Measurements from ENCODE around the gene LEPROT.

The LEPROT gene

GRCh38 chr1:65469126-65469888 lies 48.8 kb downstream of the LEPROT start:
- no peaks in the 10 kb centered on the region for H3K4me1 Mint-ChIP-seq
- peaks cover 4% of the 10 kb centered on the region for H3K36me3 Mint-ChIP-seq (ENCODE audit: low read depth)
- H3K27me3 Mint-ChIP-seq = no peaks in the 10 kb centered on the region
- DNase-seq (no peak), ATAC-seq (peak; percentile 49)
- H3K27ac Mint-ChIP-seq = no peak overlapping the region
- no peak overlapping the region for H3K4me3 Mint-ChIP-seq
- peaks cover 8% of the 10 kb centered on the region for H3K9me3 Mint-ChIP-seq

GRCh38 chr1:65469889-65470340 lies 49.4 kb downstream of the LEPROT start:
- Mint-ChIP-seq H3K9me3 (peaks cover 5% of the 10 kb centered on the region), H3K36me3 (ENCODE audit: low read depth) (peaks cover 4% of the 10 kb centered on the region), H3K4me3 (no peak overlapping the region), H3K27me3 (no peaks in the 10 kb centered on the region), H3K4me1 (no peaks in the 10 kb centered on the region), H3K27ac (no peak overlapping the region)
- DNase-seq = no peak
- ATAC-seq = no peak

- Mint-ChIP-seq H3K27ac (no peak overlapping the region), H3K4me1 (no peaks in the 10 kb centered on the region), H3K9me3 (no peaks in the 10 kb centered on the region), H3K36me3 (ENCODE audit: low read depth) (no peaks in the 10 kb centered on the region), H3K27me3 (no peaks in the 10 kb centered on the region), H3K4me3 (no peak overlapping the region)
- DNase-seq (no peak), ATAC-seq (no peak)
Observed at GRCh38 chr1:65470766-65471165, 50.3 kb downstream of the LEPROT start.

DNA sequence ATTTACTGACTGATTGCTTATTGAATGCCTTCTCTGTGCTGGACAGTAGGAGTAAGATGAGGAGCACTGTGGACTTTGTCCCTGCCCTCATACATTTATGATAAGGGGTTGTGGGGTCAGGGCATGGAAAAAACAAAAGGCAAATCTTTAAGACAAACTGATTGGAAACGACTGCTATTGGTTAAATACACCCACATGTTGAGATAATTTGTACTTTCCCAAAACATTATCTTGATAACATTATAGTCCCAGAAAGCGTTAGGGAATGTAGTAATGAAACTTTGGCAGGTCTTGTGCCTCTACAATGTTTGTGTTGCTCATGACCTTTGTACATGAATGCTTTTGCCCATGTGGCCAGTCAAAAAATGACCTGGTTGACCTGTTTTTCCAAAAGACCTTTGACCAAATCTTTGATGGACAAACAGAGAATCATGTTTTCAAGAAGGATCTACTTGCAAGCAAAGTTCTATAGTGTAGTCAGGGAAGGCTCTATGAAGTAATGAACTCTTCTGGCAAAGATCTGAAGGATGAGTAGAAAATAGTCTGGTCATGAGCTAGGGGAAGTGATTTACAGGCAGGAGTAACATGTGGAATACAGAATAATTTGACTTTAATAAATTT lies 50.9 kb downstream of the LEPROT start:
- ATAC-seq (no peak), DNase-seq (no peak)
- Mint-ChIP-seq H3K27ac (no peak overlapping the region), H3K4me1 (no peaks in the 10 kb centered on the region), H3K36me3 (ENCODE audit: low read depth) (no peaks in the 10 kb centered on the region), H3K9me3 (no peaks in the 10 kb centered on the region), H3K4me3 (no peak overlapping the region), H3K27me3 (no peaks in the 10 kb centered on the region)

DNA sequence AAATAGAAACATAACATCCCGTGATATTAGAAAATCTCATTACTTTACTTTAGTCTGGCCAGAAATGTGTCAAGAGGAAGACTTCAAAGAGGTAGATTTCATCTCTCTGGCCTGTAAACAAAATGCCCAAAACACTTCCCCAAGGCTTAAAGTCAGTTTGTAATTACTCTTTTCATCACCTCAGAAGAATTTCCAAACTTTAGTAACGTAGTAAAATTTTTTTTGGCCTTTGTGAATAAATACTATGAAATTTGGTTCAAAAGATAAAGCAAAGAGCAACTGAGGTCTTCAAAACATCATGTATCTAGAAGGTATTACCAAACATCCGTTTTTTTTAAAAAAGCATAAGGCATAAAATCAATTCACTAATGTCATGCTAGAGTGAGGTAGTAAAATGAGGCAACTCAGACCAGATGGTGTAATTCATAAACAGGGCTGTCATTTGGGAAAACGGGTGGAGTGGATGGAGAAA lies 51.4 kb downstream of the LEPROT start:
- Mint-ChIP-seq H3K27ac (no peak overlapping the region), H3K9me3 (no peaks in the 10 kb centered on the region), H3K27me3 (no peaks in the 10 kb centered on the region), H3K4me1 (no peaks in the 10 kb centered on the region), H3K36me3 (ENCODE audit: low read depth) (no peaks in the 10 kb centered on the region), H3K4me3 (no peak overlapping the region)
- DNase-seq (no peak), ATAC-seq (no peak)

DNA sequence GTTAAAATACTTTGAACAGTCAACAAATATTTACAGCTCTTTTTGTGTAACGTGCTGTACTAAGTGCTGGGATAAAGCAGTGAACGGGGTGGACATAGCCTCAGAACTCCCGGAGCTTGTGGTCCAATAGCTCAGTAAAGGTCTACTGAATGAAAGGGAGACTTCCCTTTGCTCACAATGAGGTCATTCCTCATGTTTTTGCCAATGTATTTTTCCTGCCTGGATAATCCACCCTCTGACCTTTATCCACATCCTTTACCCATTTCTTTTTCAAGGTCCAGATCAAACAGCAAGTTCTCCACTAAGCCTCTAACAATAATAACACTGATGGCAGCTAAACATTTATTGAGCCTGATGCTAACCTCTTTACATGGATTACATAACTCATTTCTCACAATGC lies 55.9 kb downstream of the LEPROT start:
- Mint-ChIP-seq H3K4me1 (no peaks in the 10 kb centered on the region), H3K4me3 (no peak overlapping the region), H3K27ac (no peak overlapping the region), H3K9me3 (no peaks in the 10 kb centered on the region), H3K36me3 (ENCODE audit: low read depth) (no peaks in the 10 kb centered on the region), H3K27me3 (no peaks in the 10 kb centered on the region)
- no peak for DNase-seq
- ATAC-seq = no peak

DNA sequence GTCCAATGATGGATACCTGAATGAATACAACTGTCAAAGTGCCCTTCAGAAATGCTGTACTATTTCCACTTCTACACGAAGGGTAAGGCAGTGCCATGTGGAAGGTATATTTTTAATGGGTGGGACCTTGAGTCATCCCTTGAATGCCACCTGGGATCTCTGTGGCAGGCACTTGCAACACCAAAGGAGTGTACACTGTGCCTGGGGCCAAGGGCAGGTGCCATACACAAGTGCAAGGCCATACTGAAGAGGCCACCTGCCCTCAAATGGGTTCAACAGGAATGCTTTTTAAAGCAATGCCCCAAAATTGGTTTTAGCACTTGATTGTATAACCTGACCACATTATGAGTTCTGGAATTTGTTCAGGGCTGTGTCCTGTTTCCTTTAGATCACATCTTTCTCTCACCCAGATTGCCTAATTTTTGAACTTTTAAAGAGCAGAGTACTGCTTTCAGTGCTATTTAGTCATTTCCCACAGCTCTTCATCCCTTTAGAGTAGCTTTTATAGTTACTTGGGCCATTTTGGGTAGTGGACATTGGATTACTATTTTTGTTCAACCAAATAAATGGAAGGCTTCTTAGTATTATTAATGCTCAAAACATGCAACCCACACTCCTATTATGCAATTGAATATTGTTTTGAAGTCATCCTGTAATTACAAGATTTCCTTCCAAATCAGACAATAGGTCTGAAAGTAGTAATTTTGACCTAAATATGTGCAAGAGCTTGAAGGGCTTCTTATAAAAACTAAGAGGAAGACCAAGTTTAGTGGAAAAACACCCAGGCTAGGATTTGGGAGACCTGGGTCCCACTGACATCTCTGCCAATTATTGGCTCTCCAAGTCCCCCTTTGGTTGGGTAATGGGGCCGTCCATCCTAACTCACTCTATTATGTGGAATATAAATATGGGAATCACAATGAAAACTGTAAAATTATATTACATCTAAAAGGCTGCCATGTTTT lies 57.2 kb downstream of the LEPROT start:
- H3K27ac Mint-ChIP-seq = no peak overlapping the region
- H3K36me3 Mint-ChIP-seq (ENCODE audit: low read depth) = no peaks in the 10 kb centered on the region
- H3K4me1 Mint-ChIP-seq = no peaks in the 10 kb centered on the region
- H3K27me3 Mint-ChIP-seq = no peaks in the 10 kb centered on the region
- no peak overlapping the region for H3K4me3 Mint-ChIP-seq
- ATAC-seq = no peak
- no peaks in the 10 kb centered on the region for H3K9me3 Mint-ChIP-seq
- DNase-seq = no peak

GRCh38 chr1:65478379-65479026 lies 58.0 kb downstream of the LEPROT start:
- Mint-ChIP-seq H3K4me3 (no peak overlapping the region), H3K27ac (no peak overlapping the region), H3K4me1 (no peaks in the 10 kb centered on the region), H3K27me3 (no peaks in the 10 kb centered on the region), H3K36me3 (ENCODE audit: low read depth) (no peaks in the 10 kb centered on the region), H3K9me3 (no peaks in the 10 kb centered on the region)
- DNase-seq (no peak), ATAC-seq (no peak)

DNA sequence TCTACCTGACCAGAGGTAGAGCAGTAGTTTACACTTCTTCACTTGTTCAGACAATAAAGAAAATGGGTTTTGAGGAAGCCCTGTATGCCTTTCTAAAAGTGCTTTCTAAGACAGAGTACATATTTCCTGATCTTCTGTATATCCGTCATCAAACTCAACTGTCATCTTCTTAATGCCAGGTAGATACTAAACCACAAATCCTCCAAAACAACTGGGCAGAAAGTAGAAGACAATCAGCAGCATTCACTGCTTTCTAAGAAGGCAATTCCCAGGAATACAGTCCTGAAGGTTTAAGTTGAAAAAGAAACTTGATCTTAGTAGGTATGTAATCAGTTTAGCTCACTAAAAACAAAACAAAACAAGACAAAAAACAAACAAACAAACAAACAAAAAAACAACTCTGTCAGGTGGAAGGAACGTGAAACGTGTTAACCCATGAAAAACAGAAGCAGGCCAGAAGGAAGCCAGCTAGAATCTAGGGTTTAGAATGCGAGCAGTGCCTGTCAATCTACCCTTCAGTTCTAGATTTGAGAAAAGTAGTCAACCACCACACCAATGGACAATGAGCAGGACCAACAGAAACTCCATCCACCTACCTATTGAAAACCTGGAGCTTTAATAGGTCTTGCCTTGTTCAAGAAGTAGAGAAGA lies 59.2 kb downstream of the LEPROT start:
- no peaks in the 10 kb centered on the region for H3K9me3 Mint-ChIP-seq
- no peaks in the 10 kb centered on the region for H3K4me1 Mint-ChIP-seq
- H3K4me3 Mint-ChIP-seq = no peak overlapping the region
- no peaks in the 10 kb centered on the region for H3K27me3 Mint-ChIP-seq
- ATAC-seq (no peak), DNase-seq (no peak)
- H3K36me3 Mint-ChIP-seq (ENCODE audit: low read depth) = no peaks in the 10 kb centered on the region
- H3K27ac Mint-ChIP-seq = no peak overlapping the region

DNA sequence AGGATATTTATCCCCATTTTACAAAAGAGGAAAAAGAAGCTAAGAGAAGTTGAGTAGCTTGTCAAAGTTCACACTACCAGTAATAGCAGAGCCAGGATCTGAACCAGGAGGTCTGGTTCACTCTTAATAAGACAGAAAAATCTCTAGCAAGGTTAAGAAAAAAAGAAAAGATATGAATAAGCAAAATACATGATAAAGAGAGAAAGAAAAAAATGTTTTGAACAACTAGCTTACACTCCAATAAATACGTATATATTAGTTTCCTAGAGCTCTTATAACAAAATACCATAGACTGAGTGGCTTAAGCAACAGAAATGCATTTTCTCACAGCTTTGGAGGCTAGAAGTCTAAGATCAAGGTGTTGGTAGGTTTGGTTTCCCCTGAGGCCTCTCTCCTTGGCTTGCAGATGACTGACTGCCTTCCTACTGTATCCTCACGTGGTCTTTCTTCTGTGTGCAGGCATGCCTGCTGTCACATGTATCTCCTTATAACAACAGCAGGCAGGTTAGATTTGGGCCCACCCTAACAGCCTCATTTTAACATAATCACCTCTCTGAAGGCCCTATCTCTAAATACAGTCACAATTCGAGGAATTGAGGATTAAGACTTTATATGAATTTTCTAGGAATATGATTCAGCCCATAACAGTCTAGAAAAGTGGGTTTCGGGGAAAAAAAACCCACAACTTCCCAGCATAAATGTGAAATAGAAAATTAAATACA lies 60.4 kb downstream of the LEPROT start:
- Mint-ChIP-seq H3K36me3 (ENCODE audit: low read depth) (no peaks in the 10 kb centered on the region), H3K9me3 (no peaks in the 10 kb centered on the region), H3K27me3 (no peaks in the 10 kb centered on the region), H3K4me1 (no peaks in the 10 kb centered on the region), H3K4me3 (no peak overlapping the region), H3K27ac (no peak overlapping the region)
- DNase-seq (no peak), ATAC-seq (no peak)

DNA sequence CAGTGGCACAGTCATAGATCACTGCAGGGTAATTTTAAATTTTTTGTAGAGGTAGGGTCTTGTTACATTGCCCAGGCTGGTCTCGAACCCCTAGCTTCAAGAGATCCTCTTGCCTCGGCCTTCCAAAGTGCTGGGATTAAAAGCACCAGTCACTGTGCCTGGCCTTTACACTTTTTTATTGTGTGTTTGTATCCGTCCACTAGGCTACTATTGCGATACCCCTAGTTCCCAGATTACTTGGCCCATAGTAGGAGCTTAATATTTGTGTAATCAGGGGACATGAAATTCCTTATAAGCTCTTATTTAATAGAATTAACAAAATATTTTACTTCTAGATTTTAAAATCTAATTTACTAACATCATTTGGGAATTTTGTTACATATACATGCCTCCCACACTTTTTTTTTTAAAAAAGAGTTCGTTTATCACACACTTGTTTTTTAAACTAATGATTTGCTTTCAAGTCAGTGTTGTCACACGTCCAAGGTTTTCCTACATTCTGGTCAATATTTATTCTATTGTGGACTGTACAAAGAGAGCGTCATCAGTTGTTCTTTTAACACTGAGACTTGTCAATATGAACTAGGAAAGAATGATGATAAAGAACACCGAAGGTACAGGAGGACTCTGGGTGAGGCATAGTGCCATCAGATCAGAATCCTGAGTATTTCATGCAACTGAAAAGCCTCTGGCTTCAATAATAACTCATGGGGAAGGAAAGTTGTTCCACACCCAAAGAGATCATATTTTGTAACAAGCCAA lies 63.7 kb downstream of the LEPROT start:
- Mint-ChIP-seq H3K27ac (no peak overlapping the region), H3K4me1 (no peaks in the 10 kb centered on the region), H3K27me3 (no peaks in the 10 kb centered on the region), H3K4me3 (no peak overlapping the region), H3K9me3 (no peaks in the 10 kb centered on the region), H3K36me3 (ENCODE audit: low read depth) (no peaks in the 10 kb centered on the region)
- no peak for ATAC-seq
- no peak for DNase-seq

All from activated naive CD8-positive, alpha-beta T cell treated with anti-CD3 and anti-CD28 coated beads, Interleukin-2, amount 50 U/mL, for 24 hours (primary cell).